ENCODE results near the gene ZRANB2. TPM values are rescaled to one million over a fixed set of nuclear protein-coding genes. Genes with fewer than 3 reads are reported as not detected.

Gene ZRANB2
- total RNA-seq, 2 experiments from 2014 or later: 118 to 119 TPM

DNA sequence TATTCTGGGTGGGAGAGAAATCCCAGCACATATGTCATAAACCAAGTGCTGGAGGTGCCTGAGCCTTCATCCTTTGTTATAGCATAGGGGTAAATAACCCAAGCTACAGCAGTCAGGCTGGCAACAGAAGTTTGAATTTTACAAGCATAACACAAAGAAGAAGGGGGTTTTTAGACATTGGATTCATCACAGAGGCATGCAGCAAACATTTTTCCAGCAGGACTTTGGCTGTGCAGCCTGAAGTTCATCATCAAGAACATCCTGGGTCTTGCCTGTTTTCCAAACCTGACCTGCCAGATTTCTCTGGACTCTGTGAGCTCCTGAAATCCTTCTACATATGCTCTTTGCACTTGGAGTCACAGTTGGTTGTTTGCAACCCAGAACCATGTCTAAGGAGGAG lies 49.4 kb downstream of the ZRANB2 start:
- Mint-ChIP-seq H3K36me3 (no peaks in the 10 kb centered on the region), H3K4me1 (no peaks in the 10 kb centered on the region), H3K4me3 (no peak overlapping the region), H3K27ac (no peak overlapping the region), H3K9me3 (ENCODE audit: low read depth) (no peaks in the 10 kb centered on the region), H3K27me3 (peaks cover 26% of the 10 kb centered on the region)
- CTCF ChIA-PET: no interaction called here
- DNase-seq (no peak), ATAC-seq (no peak)

DNA sequence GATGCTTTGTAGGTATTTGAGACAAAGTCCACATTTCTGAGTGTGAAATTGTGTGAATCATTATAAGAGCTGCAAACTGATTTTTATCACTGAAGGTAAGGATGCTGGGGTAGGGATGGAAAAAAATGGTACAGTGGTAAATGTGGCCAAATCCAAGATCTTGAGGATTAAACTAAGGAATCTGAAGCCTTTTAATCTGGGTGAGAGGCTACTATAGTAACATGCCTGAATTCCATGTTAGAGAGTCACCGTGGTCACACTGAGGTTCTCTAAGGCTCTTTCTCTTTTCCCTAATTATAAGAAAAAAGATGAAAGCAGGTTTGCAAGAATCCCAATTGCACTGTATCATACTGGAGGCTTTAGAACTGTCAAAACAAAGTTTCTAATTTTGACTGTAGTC lies 50.8 kb downstream of the ZRANB2 start:
- H3K27ac Mint-ChIP-seq: no peak overlapping the region
- H3K9me3 Mint-ChIP-seq (ENCODE audit: low read depth): no peaks in the 10 kb centered on the region
- H3K36me3 Mint-ChIP-seq: no peaks in the 10 kb centered on the region
- DNase-seq: no peak
- peaks cover 16% of the 10 kb centered on the region for H3K27me3 Mint-ChIP-seq
- CTCF ChIA-PET: no interaction called here
- no peak for ATAC-seq
- no peaks in the 10 kb centered on the region for H3K4me1 Mint-ChIP-seq
- H3K4me3 Mint-ChIP-seq: no peak overlapping the region

DNA sequence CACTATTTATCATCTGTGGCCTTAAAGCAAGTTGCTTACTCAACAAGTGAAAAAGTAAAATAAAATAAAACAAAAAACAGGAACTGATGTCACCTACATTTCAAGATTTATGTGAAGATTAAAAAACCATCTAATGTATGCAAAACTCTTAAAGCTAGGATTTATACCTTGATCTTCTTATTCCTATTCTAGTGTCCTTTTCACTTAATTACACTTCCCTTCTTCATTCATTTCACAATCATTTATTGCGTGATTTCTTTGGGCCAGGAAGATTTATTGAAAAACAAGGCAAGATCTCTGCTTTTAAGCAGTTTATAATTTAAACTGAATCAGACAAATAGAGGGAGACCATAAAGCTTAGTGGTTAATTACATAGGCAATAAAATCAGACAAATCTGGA lies 51.9 kb downstream of the ZRANB2 start:
- DNase-seq (no peak), ATAC-seq (no peak)
- CTCF ChIA-PET: no interaction called here

DNA sequence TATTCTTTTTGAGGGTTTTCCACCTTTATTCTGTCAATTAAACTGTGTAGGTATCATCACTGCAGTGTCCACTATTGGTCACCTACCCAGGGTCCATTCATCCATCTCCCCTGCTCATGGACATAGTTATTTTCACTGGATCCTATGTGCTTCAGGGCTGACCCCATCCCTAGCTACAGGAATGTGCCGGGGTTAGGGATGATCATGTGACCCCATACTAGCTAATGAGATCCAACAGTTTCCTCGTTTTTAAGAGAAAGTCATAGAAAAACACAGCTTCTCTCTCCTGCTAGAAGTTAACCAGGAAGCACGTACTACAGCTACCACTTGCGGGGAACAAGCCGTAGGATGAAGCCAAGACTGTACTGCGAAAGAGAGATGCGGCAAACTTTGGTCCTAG lies 52.8 kb downstream of the ZRANB2 start:
- Mint-ChIP-seq H3K4me3 (no peak overlapping the region), H3K36me3 (no peaks in the 10 kb centered on the region), H3K27me3 (peaks cover 11% of the 10 kb centered on the region), H3K27ac (no peak overlapping the region), H3K9me3 (ENCODE audit: low read depth) (no peaks in the 10 kb centered on the region), H3K4me1 (no peaks in the 10 kb centered on the region)
- no peak for ATAC-seq
- no peak for DNase-seq
- CTCF ChIA-PET: no interaction called here

More for the DNA sequence above, 51.9 kb downstream of the ZRANB2 start:
- Mint-ChIP-seq H3K4me3 (no peak overlapping the region), H3K36me3 (no peaks in the 10 kb centered on the region), H3K27ac (no peak overlapping the region), H3K4me1 (no peaks in the 10 kb centered on the region), H3K9me3 (ENCODE audit: low read depth) (no peaks in the 10 kb centered on the region), H3K27me3 (peaks cover 16% of the 10 kb centered on the region)

DNA sequence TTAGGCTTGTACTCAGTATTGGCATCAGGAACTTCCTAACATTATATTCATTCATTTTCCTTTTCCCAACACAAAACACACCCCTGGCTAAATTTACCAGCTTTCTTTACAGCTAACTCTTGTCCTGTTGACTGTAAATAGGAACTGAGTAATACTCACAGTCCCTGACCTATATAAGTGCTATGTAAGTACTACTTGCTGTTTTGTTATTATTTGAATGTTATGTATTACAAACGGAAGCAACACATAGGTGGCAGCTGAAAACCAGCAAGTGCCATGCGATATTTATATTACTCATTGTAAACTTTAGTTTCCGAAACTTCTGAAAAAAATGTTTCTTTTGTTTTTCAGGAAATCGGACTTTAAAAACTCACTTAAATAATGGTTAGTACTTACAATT lies 54.7 kb downstream of the ZRANB2 start:
- Mint-ChIP-seq H3K27me3 (peaks cover 8% of the 10 kb centered on the region), H3K4me3 (no peak overlapping the region), H3K27ac (no peak overlapping the region), H3K9me3 (ENCODE audit: low read depth) (no peaks in the 10 kb centered on the region), H3K4me1 (no peaks in the 10 kb centered on the region), H3K36me3 (no peaks in the 10 kb centered on the region)
- ATAC-seq: no peak
- no peak for DNase-seq
- CTCF ChIA-PET: no interaction called here

DNA sequence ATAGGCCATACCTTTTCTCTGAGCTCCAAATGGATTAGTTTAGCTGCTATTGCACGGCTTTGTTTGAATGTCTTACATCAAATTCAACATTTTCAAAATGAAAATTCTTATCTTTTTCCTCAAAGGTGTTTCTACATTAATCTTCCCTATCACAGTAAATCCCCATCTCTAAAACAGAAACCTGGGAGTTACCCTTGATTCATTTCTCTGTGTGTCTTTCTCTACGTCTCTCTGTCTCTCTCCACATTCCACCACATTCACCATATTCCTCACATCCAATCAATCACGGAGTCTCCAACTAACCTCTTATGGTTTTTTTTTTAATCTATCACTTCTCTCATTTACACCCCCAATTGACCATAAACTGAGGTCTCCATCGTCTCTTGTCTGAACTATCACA lies 57.3 kb downstream of the ZRANB2 start:
- no peak for ATAC-seq
- Mint-ChIP-seq H3K9me3 (ENCODE audit: low read depth) (no peaks in the 10 kb centered on the region), H3K4me3 (no peak overlapping the region), H3K27ac (no peak overlapping the region), H3K4me1 (no peaks in the 10 kb centered on the region), H3K27me3 (peaks cover 4% of the 10 kb centered on the region), H3K36me3 (no peaks in the 10 kb centered on the region)
- DNase-seq: no peak
- CTCF ChIA-PET: no interaction called here

DNA sequence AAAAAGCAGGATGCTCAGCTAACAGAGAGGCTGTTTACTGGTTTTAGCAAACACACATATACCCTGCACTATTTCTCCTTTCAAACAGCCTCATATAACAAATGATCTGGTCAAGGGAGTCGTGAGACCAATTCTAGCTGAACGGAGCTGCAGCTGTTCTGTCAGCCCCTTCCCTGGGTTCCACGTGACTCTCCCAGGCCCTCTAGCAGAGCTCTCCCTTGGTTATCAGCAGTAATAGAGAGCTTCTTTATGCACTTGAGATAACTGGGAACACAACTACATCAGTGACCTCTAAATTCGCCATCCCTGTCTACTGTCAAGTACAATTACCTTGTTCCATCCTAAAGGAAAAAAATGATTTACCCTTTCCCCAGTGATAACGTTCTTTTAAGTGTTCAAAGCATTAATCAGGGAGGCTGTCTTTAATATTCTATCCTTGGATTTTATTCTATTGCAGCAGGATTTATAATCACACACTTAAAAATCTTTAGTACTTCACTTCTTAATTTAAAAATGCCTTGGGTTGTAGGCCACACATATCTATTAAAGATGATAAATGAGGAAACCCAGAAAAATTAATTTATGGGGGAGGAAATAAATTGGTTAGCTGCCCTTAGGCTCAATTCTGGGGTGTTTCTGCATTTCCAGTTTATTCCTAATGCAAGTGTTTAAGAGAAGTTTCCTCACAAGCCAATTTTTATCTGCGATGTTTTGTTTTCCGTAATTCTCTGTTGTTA lies 61.4 kb downstream of the ZRANB2 start:
- Mint-ChIP-seq H3K27ac (no peak overlapping the region), H3K4me3 (no peak overlapping the region), H3K4me1 (no peaks in the 10 kb centered on the region), H3K27me3 (no peaks in the 10 kb centered on the region), H3K9me3 (ENCODE audit: low read depth) (no peaks in the 10 kb centered on the region), H3K36me3 (no peaks in the 10 kb centered on the region)
- no peak for DNase-seq
- CTCF ChIA-PET: no interaction called here
- no peak for ATAC-seq

DNA sequence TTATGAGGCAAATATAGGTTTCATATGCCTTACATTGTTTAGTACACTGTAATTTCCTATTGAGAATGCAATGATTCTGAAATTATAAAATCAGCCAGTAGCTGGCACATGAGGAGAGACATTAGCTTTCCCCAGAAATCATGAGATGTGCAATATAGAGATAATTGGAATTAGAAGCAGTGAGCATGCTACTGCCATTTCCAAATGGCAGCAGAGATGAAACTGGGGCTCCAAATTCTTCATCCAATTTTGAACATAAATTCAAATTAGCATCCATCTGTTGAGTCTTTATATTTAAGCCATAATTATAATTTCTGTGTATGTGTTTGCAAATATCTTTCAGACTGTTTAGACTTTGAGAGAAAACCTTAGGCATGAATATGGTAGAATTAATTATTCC lies 62.0 kb downstream of the ZRANB2 start:
- H3K27ac Mint-ChIP-seq: no peak overlapping the region
- ATAC-seq (no peak), DNase-seq (no peak)
- CTCF ChIA-PET: no interaction called here
- H3K36me3 Mint-ChIP-seq: no peaks in the 10 kb centered on the region
- H3K4me3 Mint-ChIP-seq: no peak overlapping the region
- H3K9me3 Mint-ChIP-seq (ENCODE audit: low read depth): no peaks in the 10 kb centered on the region
- H3K27me3 Mint-ChIP-seq: no peaks in the 10 kb centered on the region
- no peaks in the 10 kb centered on the region for H3K4me1 Mint-ChIP-seq

DNA sequence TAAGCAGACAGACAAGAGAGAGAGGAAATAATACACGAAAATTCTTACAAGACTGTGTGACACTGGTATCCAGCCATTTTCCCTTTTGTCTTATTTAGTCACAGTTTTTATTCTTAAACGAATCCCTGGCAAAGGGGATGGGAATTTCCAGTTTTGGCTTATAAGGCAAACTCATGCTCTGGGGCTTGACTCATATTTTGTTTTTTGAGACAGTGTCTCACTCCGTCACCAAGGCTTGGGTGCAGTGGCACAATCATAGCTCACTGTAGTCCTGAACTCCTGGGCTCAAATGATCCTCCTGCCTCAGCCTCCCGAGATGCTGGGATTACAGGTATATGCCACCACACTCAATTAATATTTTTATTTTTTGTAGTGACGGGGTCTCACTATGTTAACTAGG lies 65.1 kb downstream of the ZRANB2 start:
- Mint-ChIP-seq H3K27me3 (no peaks in the 10 kb centered on the region), H3K4me1 (no peaks in the 10 kb centered on the region), H3K36me3 (no peaks in the 10 kb centered on the region), H3K9me3 (ENCODE audit: low read depth) (no peaks in the 10 kb centered on the region), H3K27ac (no peak overlapping the region), H3K4me3 (no peak overlapping the region)
- CTCF ChIA-PET: no interaction called here
- no peak for DNase-seq
- no peak for ATAC-seq

DNA sequence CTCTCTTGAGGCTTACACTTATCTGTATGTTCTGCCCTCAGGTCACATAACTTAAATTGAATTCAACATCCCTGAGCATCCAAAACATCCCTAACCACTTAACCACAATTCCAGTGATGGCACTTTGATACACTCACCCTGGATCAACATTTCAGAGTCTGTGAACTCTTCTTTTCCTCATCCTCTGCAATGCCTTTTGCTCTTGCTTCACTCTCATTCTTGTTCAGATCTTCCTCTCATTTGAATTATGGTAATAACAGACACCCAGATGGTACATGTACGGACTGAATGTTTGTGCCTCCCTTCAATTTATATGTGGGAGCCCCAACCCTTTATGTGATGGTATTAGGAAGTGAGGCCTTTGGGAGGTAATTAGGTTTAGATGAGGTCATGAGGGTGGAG lies 66.7 kb downstream of the ZRANB2 start:
- Mint-ChIP-seq H3K9me3 (ENCODE audit: low read depth) (no peaks in the 10 kb centered on the region), H3K27me3 (peaks cover 5% of the 10 kb centered on the region), H3K4me1 (no peaks in the 10 kb centered on the region), H3K27ac (no peak overlapping the region), H3K36me3 (no peaks in the 10 kb centered on the region), H3K4me3 (no peak overlapping the region)
- no peak for ATAC-seq
- no peak for DNase-seq
- CTCF ChIA-PET: no interaction called here

Small RNAs within 50 kb of the gene (microRNA-seq; reads per million reads assigned to microRNA genes)
- gene MIR186: 1,545 reads per million, percentile 86 among the genes with 10 or more reads in this experiment

Other genes starting within 250 kb of the ZRANB2 start
- gene PTGER3, start 33.2 kb downstream of the ZRANB2 start, total RNA-seq: under 1 TPM; 0.06 to 0.80 TPM